DMS153 (cell line): ENCODE results near the gene TATDN3.
A peak's percentile ranks its signal among the peaks of the same experiment; 100 is the strongest.
"Not testable (repeated sequence)": the region's sequence is repeated elsewhere in the genome, so short reads cannot be mapped to it uniquely, and the experiment has no call there.

Experiments
- DNase-seq: peaks from one replicate; lab custom pipeline; 2025; lab: John Stamatoyannopoulos, UW

The TATDN3 gene, protein sequence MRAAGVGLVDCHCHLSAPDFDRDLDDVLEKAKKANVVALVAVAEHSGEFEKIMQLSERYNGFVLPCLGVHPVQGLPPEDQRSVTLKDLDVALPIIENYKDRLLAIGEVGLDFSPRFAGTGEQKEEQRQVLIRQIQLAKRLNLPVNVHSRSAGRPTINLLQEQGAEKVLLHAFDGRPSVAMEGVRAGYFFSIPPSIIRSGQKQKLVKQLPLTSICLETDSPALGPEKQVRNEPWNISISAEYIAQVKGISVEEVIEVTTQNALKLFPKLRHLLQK

DNA sequence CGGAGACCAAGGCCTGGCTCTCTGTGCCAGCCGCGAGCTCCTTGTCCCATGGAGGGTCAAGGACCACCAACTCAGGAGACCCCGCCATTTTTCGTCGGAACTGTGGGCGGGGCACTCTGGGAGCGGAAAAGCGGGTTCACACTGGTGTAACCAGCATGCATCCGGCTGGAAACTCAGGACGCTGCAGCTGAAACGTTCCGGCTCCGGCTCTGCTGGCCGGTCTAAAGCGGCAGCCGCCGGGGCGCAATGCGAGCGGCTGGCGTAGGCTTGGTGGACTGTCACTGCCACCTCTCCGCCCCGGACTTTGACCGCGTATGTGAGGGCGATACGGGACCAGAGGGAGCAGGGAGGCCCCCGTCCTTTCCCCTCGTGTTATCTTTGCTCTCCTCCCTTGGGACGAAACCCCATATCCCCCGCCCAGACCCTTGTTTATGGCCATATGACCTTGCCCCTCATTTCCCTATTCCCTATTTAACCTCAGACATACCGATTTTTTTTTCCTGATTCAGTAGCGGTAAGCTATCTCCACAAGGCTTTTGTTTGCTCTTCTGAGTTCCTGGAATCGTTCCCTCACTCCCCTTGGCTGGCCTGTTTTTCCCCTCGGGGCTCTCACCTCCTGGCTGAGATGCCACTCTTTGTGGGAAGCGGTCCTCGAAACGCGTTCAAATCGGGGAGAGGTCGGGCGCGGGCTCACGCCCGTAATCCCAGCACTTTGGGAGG, at the start of gene TATDN3, which contains the start of gene NSL1:
TSS of gene TATDN3 (plus strand) at position 219 of the 720 bp plus-strand sequence. CDS start at position 247, 28 bp downstream.
TSS of gene NSL1 (minus strand) at position 102 of the 720 bp plus-strand sequence. CDS start at position 88, 14 bp downstream.
- peak; percentile 92 for DNase-seq

DNA sequence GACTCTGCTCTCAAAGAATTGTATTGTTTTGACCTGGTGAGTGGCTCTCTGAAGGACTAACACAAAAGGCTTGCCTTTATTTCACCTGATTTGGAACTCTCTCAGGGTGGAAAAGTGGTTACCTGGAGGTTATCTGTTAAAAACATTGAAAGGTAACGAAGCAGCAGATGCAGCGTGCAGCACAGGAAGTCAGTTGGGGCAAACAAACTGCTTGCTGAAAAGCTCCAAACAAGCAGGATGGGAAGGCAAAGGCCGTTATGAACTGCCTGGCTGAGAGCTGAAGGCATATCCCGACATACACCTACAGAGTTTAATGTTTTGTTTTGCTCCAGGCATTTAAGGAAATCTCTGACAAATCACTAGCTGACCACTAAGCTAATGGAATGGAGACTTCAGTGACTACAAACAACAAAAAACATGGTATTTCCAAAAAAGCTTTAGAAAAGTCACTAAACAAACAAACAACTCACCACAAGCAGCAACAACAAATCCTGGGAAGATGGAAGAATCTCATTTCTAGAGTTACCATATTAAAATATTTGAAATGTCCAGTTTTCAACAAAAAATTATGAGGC, 47.7 kb upstream of the TATDN3 start:
- DNase-seq: no peak

DNA sequence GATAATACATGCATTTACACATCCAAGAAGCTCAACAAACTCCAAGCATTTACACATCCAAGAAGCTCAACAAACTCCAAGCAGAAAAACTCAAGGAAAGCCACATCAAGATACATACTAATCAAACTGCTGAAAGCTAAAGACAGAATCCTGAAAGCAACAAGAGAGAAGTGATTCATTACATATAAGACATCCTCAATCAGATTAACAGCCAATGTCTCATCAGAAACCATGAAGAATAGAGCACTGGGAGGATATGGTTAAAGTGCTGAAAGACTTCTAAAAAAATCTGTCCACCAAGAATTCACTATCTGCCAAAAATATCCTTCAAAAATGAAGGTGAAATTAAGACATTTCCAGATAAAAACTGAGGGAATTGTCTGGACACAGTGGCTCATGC, 46.4 kb upstream of the TATDN3 start:
- DNase-seq: no peak

DNA sequence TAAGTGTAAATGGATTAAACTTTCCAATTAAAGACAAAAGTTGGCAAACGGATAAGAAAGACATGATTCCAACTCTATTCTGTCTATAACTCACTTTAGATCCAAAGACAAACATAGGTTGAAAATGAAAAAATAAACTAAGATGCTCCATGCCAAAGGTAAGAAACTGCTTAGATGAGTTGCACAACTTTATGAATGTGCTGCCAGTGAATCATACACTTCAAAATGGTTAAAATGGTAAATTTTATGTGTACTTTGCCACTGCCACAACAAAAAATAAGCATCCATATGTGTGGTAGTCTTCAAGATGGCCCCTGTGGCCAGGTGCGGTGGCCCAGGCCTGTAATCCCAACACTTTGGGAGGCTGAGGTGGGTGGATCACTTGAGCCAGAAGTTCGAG, 45.1 kb upstream of the TATDN3 start:
- no peak for DNase-seq

DNA sequence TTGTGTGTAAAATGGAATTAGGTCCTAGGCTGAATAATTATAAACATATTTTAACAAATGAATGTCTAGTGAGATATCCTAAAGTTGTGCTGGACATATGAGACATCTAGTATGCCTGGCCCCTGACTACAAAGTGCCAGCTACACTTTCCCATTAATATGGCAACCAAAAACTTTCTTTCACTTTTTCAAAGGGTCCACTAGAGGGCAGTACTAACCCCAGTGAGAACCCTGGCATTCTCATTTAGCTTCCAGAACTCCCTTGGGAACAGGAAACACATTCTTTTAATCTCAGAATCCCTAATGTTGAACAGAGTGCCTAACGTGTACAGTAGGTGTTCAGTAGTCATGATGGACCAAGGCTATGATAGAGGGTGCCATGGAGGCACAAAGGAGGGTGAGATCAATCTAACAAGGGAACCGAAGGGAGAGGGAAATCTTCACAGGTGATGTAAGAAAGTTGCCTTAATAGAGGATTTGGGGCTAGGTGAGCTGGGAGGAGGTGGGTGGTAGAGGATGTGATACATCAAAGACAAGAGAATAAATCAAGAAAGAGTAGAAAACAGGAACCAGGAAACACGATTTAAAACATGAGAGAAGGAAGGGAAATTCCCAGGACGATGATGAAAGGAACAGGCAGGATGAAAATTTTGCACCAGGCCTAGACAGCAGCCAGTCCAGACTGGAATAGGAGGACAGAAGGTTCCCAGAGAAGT, 41.7 kb upstream of the TATDN3 start:
- peak; percentile 66 for DNase-seq

DNA sequence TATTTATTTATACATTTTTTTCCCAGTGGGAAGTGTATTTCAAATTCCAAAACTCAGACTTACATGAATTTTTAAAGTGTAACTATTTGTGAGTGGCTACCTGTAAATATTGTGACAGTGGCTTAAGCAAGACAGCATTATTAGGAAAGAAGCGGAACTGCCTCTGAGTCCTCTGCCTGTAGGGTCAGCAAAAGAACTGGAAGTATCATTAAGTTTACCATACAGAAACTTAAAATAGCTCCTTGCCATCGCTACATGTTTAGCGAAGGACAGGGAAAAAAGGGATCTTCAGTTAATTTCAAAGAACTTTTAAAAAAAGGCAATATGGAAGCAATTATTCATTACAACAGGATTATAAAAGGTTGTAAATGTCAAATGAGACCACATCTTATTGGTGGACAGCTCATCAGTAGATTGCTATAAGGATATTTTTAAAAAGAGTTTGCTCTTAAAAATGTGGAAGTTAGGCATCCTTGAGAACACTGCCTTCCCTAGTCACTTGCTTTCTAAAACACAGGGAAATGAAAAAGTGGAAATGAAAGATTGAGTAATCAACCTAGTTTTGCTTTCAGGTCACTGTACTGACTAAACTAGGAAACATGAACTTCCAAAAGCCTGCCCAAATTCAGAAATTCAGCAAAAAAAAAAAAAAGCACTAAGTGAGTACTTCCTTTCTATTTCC, 39.3 kb upstream of the TATDN3 start:
- no peak for DNase-seq

DNA sequence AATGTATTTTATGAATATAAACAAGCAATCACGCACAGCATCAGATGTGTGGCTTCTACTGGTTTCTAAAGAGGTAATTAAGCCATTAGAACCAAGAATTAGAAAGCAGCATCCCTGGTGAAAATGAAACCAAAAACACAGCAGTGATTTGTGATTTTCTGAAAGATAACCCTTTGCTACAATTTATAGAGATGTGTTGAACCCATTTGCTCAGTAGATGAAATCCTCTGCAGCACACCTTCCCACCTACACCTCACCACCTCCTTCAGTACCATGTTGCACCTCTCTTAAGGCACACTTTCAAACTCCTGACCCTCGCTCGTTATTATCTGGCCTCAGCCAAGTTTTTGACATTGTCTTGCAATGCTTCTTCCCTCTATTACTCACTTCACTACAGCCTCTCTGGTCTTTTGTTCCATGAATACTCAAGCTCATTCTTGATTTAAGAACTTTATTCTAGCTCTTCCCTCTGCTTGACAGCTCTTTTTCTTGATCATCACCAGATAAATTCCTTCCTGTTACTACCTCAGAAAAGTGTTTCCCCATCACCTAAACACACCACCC, 38.7 kb upstream of the TATDN3 start:
- no peak for DNase-seq

DNA sequence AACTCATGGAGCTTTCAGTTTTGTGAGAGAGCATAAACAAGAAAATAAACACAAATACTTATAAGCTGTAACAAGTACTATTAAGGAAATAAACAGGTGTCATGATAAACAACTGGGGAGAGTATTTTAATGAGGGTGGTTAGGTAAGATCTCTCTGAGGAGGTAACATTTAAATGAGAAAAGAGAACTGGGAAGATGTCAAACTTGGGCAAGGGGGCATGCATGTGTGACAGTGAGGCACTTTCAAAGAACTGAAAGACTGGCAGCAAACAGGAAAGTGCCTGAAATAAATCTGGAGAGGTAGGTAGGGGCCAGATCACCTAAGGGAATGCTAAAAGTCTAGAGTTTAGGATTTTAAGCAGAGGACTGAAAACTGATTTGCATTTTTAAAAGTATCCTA, 37.9 kb upstream of the TATDN3 start:
- DNase-seq: no peak

DNA sequence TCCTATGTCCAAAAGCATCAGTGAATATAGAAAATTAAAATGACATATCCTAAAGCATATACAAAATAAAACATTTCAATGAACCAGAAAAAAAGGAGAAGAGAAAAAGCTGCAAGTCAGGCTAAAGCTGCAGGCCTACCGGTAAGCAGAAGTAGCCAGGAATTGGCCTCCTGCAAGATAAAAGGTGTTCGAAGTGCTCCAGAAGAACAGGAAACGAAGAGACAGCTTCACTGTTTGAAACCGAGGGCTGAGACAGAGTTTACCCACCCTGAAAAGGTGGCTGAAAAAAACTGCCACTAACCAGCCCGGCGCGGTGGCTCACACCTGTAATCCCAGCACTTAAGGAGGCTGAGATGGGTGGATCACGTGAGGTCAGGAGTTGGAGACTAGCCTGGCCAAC, 37.5 kb upstream of the TATDN3 start:
- DNase-seq: no peak

DNA sequence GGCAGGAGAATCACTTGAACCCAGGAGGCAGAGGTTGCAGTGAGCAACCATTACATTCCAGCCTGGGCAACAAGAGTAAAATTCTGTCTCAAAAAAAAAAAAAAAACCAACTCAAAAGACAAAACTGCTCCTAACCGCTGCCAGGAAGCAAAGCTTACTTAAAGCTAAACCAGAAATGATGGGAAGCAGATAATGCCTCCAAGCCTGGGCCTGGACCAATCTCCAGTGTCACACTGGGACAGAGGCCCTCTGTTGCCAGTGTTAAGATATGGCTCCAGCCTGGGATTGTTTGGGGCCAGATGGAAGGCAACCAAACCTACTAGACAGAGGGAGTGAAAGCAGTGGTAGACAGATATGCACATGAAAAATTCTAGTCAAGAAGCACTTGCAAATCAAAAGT, 37.0 kb upstream of the TATDN3 start:
- no peak for DNase-seq

DNA sequence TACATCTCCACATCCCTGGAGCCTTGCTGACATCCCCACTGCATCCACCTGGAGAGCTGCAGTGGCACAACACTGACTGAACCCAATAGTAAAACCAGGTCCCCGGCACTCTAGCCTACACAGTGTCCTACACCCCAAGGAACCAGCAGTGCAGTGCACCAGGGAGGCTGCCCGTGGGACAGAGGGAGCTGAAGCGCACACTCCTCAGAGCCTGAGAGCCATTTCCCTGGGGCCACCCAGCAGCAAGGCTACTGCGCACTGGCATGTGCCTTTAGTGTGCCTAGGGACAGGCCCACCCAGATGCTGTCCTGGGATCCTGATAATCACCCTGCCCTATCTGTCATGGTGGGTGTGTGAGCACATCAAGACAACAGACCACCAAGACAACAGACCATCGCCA, 32.0 kb upstream of the TATDN3 start:
- DNase-seq: no peak

DNA sequence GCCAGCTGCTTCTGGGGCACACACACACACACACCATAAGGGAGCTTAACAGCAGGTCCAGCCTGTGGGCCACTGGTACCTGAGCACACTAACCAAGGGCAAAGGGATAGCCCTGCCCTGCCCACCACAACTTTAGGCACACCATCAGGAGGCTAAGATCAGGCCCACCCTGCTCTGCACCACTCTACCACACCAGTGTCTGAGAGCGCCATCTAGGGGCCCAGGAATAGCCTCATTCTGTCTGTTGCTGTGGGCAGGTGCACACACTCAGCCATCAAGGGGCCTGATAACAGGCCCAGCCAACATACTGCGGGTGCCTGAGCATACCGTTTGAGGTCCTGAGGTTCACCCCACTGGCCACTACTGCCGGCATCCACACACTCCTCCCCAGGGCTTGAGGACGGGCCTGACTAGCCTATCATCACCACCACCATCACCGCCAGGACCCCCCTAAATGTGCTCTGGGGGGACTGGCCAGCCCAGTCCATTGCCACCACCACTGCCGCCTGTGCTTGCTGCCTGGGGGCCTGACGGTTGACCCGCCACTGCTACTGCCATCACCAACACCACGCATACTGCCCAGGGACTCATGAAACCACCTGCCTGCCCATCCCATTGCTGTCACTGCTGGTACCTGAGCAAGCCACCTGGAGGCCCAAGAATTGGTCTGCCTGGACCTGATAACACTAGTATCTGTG, 31.4 kb upstream of the TATDN3 start:
- no peak for DNase-seq

DNA sequence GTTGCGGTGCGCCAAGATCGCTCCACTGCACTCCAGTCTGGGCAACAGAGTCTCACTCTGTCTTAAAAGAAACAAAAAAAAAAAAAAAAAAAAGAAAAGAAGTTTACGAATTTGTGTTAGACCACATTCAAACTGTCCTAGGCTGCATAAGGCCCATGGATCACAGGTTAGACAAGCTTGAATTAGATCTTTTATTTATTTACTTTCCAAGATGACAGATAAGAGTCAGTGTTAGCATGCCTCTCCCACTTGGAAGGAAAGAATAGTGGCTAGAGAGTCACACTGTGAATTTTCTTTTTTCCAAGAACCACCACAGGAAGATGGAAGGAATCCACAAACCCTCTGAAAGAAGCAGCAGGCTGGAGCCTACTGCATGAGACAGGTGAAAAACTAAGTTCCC, 29.5 kb upstream of the TATDN3 start:
- DNase-seq: no peak

DNA sequence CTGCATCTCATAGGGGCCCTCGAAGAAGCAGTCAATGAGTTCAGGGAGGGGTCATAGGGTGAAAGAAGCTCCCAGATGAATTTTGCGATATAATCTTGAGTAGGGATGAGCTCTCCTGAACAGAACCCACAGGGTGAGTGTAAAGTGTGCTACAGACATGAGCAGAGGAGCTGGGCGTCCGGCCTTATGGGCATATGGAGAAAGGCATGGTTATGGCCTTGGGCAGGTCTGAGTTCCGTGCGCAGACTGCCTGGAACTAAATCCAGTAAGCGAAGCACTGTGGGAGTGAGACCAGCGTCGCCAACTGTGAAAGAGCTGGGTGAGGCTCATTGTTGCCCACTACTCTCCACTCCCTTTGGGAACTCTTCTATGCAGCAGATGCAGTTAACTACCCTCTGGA, 28.9 kb upstream of the TATDN3 start:
- no peak for DNase-seq

DNA sequence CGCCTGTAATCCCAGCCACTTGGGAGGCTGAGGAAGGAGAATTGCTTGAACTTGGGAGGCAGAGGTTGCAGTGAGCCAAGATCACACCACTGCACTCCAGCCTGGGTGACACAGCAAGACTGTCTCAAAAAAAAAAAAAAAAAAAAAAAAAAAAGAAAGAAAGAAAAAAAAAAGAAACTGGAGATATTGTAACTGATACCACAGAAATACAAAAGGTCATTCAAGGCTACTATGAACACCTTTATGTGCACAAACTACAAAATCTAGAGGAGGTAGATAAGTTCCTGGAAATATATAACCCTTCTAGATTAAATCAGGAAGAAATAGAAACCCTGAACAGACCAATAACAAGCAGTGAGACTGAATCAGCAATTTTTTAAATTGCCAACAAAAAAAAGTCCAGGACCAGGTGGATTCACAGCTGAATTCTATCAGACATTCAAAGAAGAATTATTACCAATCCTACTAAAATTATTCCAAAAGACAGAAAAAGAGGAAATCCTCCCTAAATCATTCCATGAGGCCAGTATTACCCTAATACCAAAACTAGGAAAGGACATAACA, 26.9 kb upstream of the TATDN3 start:
- not testable (repeated sequence) for DNase-seq

DNA sequence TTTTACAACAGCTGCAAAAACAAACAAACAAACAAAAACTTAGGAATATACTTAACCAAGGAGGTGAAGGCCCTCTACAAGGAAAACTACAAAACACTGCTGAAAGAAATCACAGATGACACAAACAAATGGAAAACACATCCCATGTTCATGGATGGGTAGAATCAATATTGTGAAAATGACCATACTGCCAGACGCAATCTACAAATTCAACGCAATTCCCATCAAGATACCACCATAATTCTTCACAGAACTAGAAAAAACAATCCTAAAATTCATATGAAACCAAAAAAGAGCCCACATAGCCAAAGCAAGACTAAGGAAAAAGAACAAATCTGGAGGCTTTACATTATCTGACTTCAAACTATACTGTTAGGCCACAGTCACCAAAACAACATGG, 24.9 kb upstream of the TATDN3 start:
- not testable (repeated sequence) for DNase-seq

DNA sequence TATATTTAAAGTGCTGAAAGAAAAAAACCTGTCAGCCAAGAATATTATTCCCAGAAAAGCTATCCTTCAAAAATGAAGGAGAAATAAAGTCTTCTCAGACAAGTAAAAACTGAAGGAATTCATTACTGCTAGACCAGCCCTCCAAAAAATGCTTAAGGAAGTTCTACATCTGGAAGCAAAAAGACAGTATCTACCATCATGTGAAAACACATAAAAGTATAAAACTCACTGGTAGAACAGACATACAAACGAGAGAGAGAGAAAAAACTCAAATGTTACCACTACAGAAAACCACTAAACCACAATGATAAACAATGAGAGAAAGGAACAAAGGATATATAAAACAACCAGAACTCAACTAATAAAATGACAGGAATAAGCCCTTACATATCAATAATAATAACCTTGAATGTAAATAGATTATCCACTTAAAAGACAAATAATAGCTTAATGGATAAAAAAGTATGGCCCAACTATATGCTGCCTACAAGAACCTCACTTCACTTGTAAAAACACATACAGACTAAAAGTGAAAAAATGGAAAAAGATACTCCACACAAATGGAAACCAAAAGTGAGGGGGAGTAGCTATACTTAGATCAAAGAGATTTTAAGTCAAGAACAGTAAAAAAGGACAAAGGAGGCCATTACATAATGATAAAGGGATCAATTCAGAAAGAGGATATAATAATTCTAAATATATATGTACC, 22.1 kb upstream of the TATDN3 start:
- no peak for DNase-seq

DNA sequence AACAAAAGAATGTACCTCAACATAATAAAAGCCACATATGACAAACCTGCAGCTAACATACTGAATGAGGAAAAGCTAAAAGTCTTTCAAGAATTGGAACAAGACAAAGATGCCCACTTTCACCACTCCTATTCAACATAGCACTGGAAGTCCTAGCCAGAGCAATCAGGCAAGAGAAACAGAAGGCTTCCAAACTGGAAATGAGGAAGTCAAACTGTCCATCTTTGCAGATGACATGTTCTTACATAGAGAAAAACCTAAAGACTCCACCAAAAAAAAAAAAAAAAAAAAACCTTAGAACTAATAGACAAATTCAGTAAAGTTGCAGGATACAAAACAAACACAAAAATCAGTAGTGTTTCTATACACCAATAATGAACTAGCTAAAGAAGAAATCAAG, 20.4 kb upstream of the TATDN3 start:
- no peak for DNase-seq

DNA sequence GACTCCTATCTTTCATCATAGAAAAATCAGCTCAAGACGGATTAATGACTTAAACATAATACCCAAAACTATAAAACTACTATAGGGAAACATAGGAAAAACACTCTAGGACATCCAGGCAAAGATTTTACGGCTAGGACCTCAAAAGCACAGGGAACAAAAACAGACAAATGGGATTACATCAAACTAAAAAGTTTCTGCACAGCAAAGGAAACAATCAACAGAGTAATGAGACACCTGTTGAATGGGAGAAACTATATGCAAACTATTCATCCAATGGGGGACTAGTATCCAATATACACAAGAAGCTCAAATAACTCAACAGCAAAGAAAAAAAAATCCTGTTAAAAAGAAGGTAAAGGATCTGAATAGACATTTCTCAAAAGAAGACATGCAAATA, 18.7 kb upstream of the TATDN3 start:
- no peak for DNase-seq

DNA sequence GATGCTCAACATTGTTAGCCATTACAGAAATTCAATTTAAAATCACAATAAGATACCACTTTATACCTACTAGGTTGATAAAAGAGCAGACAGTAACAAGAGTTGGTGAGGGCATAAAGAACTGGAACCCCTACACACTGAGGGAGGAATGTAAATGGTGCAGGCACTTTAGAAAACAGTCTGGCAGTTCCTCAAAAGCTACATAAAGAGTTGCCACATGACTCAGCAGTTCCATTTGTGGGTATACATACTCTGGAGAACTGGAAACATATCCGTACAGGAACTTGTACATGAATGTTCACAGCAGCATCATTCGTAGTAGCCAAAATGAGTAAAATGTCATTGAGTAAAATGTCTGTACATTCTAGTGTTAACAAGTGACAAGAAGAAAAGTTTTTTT, 17.1 kb upstream of the TATDN3 start:
- peak; percentile 26 for DNase-seq
